ENCODE data around the gene MORN5.

Gene MORN5

DNA sequence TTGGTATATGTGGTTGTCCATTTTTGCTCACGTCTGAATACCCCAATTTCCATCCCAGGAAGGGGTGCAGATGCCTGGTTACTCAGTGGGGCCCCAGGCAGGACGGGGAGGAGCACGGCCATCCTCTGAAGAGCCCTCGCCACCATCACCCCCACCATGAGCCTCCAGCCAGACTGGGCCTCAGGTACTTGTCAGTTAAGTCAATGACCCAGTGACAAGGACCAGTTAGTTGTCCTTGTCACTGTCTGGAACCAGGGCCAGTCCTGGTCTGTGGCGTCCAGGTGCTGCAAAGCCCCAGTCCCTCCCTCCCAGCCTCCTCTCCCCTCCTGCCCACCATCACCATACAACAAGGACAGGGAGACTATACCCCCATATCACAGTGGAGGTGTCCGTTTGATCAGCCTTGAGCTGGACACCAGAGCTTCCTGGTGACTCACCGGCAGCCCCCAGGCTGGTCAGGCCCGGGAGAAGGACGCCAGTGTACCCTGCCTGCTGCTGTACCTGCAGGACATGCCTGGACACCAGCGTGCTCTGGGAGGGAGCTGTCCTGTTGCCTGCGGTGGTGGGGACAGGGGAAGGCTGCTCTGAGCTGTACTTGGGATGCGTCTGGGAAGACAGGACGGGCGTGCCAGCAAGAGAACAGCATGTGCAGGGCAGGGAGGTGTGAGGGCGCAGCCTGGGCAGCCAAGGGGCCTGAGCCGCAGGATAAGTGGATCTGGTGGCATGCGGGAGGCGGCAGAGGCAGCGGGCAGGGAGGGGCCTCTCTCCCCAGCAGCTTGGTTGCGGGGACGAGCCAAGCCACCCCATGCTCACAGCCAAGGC is 34.0 kb upstream of the MORN5 start:
- no peak for DNase-seq

- DNase-seq, result no peak
Observed at GRCh38 chr9:122126331-122127261, 33.1 kb upstream of the MORN5 start.

- no peak for DNase-seq
Observed at GRCh38 chr9:122127396-122127798, 32.3 kb upstream of the MORN5 start.

DNA sequence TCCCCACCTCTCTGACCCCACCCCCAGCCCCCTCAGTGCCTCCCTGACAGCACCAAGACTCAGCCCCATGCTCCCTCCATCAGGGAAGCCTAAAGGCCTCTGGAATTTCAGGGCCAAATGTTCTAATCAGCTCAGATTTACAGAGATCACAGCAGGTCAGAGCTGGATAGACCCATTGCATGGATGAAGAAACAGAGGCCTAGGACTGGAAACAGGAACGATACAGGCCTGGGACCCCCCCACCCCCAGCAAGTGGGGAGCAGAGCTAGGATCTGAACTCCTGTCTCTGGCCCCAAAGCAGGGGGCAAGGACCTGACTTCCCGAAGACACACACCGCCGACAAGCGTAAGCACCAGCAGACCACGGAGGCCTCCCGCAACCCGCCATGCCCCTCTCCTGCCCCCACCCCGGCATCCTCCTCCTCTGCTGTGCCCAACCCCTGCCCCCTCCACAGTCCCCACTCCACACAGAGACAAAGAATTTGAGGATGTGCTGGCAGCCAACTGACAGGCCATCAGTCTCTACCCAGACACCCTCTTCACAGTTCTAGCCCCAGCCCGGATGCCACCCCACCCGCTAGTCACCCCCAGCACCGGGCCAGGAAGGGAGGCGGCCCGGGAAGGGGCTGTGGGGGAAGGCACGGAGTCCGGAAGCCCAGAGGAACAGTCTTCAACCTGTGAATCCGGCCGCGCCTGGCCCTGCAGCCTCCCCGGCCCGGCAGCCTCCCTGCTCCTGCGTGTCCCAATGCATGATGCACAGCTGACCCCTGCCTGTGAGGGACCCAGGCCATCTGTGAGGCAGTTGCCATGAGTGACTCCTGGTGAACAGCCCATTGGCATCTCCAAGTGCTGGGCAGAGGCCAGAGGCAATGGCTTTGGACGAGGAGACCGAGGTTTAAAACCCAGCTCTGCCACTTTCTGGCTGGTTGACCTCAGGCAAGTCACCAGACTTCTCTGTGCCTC is 31.4 kb upstream of the MORN5 start:
- no peak for DNase-seq

GRCh38 chr9:122128969-122129343 is 30.8 kb upstream of the MORN5 start:
- no peak for DNase-seq

DNA sequence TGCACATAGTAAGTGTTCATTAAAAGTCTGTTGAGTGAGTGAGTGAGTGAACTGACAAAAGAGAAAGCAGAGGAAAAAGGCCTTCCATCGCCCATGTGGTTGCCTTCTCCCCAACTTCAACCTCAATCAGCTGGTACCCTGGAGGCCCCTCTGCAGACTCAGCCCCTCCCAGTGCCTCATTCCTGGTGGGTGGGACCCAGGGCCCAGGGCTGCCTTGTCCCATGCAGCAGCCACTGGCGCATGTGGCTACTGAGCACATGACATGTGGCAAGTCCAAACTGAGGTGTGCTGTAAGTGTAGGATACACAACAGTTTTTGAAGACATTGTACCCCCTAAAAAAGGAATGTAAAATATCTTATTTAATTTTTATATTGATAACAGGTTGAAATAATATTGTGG is 29.7 kb upstream of the MORN5 start:
- no peak for DNase-seq

- DNase-seq, result no peak
Observed at GRCh38 chr9:122130837-122131236, 28.9 kb upstream of the MORN5 start.

DNA sequence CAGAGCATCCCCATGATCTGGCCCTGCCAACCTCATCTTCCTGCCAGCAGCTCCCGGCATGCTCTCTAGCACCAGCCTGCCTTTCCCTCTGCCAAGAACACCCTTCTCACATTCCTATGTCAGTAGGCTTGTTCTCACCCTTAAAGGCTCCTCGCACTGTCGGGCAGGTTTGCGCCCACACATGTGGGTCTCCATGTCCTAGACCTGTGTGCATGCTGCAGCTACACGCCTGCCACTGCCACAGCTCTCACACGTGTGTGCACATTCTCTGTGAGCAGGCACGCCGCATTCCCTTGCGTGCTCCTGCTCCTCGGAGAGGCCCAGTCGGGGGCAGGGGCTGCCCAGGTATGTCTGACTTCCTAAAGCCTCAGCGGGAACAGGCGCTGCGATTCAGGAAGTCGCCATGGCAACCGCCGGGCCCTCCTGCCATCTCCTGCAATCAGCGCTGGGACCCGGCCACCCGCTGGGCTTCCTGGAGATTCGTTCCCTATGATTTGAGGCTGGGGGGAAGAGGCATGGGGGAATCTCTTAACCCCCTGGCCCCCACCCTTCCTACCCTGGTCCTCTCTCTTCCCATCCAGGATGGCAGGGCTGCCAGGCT is 28.2 kb upstream of the MORN5 start:
- no peak for DNase-seq

GRCh38 chr9:122132539-122132938 is 27.2 kb upstream of the MORN5 start:
- DNase-seq, result no peak

DNA sequence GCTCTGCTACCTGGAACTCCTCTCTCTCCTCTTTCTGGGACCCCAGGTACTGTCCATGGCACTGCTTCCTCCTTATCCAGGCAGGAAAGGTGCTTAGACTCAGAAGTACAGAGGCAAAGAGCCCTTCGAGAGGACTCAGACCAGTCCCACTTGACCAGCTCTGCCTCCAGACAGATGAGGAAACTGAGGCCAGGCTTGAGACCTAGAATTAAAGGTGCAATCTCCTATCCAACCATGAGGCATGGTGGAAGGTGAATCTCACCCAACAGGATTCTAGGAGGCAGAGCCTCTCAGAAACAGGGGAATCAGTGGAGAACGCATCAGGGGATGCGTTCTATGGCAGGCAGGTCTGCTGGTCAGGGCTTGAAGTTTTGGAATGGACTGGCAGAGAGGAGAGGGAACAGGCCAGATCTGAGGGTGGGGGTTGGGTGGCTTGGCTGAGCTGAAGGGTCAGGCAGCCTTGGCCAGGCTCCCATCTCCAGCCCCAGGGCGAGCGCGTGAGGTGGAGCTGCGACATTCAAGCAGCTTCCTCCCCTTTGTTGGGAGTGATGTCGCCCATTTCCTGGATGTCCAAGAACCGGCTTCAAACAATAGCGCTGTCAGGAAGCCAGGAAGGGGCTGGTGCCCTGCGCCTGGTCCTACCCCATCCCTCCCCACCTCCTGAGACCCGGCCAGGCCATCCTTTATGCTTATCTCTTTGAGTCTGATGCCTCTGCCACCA is 26.3 kb upstream of the MORN5 start:
- DNase-seq, result no peak

DNA sequence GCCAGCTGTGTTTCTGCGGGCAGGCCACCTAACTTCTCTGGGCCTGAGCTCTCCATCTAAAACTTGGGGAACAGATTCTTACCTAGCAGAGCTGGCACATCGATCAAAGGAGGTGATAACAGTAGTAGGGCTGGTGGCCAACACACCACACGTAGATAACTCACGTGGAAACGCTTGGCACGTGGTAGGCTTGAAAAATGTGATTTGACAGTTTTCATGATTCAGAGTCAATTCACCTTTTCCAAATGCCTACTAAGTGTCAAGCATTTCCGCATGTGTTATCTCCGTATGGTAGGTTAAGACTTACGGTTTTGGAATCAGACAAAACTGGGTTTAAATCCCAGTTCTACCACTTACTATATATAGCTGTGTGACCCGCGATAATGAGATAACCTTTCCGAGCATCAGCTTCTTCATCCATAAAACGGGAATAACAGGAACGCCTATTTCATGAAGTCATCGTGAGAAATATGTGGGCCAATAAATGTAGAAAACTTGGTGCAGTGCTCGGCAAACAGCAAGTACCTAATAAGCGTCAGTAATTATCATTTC is 25.6 kb upstream of the MORN5 start:
- no peak for DNase-seq

DNA sequence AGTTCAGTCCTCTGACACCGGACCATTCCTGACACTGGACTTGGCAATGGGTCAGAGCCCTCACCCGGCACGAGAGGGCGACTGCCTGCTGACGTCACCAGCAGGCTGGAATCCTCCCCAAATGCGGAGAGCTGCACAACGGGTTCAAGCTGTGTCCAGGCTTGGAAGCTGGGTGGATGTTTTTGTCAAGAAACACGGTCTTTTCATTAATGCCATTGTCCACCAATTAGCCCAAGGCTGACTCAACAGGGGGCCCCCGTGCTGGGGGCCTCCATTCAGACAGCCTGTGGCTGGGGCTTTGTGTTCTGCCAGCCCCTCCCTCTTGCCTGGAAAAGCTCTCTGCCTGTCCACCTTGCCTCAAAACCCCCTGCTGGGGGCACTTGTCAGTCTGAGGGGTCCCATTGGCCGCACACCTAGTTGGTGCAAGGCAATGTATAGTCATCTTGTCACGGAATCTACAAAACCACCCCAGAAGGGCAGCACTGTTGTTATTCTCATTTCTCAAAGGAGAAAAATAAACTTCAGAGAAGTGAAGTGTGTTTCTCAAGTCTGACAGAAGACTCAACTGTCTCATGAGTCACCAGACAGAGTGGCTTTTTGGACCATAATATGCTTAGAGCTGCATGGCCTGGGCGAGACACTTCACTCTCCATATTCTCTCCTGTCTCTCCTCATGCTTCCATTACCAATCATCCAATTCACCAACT is 24.7 kb upstream of the MORN5 start:
- no peak for DNase-seq

DNA sequence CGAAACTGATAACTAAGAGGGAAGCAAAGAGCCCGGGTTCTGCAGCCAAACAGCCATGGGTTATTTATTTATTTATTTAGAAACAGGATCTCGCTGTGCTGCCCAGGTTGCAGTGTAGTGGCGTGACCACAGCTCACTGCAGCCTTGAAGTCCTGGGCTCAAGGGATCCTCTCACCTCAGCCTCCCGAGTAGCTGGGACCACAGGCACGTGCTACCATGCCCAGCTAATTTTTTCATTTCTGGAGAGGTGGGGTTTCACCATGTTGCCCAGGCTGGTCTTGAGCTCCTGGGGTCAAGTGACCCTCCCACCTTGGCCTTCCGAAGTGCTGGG is 24.2 kb upstream of the MORN5 start:
- DNase-seq, result no peak

GRCh38 chr9:122138560-122139268 is 21.0 kb upstream of the MORN5 start:
- DNase-seq, result no peak

DNA sequence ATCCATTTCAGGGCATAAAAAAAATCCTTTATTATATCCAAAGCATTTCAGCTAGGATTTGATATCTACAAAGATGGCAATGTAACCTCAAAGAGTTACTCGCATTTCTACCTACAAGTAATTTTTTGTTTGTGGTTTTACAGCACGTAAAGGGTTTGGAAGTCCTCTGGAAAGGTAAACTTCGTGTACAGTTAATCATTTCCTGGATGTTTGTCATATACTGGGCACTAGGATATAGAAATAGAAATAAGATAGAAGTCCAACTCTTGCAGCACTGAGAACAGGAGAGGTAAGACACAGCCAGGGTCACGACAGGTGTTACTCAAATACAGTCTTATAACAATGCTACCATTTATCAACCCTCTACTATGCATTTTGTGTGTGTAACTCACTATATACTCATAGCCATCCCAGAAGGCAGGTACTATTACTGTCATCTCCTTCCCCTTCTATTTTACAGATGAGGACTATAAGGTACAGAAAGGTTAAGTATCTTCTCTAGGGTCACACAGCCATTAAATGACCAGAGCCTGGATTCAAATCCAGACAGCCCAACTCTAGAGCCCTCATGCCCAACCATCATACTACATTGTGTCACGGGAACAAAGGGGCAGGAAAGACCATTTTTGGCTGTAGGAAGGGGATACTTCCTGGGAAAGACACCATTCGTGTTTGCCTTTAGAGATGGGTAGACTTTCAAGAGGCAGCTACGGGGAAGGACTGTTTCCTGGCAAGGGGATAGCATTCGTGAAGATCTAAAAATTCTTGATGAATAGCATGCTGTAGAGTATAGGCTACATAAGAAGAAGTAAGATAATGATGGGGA is 19.1 kb upstream of the MORN5 start:
- DNase-seq, result no peak

- no peak for DNase-seq
Observed at GRCh38 chr9:122141671-122142070, 18.0 kb upstream of the MORN5 start.

GRCh38 chr9:122143296-122143695 is 16.4 kb upstream of the MORN5 start:
- DNase-seq, result no peak

DNA sequence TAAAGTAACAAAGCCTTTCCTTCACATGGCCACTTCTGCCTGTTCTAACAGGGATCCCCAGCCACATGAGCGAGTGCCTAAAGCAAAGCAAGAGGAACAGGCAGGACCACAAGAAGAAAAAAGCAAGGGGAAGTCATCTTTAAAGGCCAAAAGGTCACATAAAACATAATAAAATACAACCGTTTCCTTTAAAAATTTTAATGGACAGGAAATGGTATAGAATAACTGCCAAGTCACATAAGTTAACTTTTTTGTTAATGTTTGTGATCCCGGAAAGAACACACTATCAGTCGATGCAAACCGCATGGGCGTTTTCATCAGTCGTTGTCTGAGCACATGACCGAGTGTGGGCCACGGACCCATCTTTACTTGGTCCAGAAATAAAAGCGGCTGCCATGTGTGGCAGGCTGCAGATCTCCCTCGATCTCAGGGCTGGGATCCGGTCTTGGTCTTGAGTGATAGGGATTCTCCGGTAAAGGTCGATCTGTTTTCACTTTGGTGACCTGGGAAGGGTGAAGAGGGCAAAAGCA is 15.8 kb upstream of the MORN5 start:
- DNase-seq, result no peak
